Measurements from ENCODE around the gene WIPF3. TPM values are rescaled to one million over a fixed set of nuclear protein-coding genes. Genes with fewer than 3 reads are reported as not detected.

The WIPF3 gene
- total and polyA plus RNA-seq, 2 donors (not counting 1 experiment from before 2014, with no cell fraction given): not detected

GRCh38 chr7:29859104-29859503 is 52.8 kb downstream of the WIPF3 start:
- H3K27ac Mint-ChIP-seq: no peak overlapping the region
- intact Hi-C loops (cut with micrococcal nuclease): no loop called here
- WGBS (ENCODE audit: insufficient coverage): 100% methylated on average over 3 of the region's 5 CpGs
- ATAC-seq (ENCODE audit: low read depth) (no peak), DNase-seq (no peak)
- H3K4me1 ChIP-seq (ENCODE audit: control insufficient read depth in 2 of 2, insufficient read depth in 2 of 2, low read length in 2 of 2): no peaks in the 10 kb centered on the region
- POLR2A ChIA-PET: no interaction called here
- peaks cover 9% of the 10 kb centered on the region for H3K27me3 Mint-ChIP-seq
- H2AFZ ChIP-seq (ENCODE audit: insufficient read depth, low read depth, low read length, poor library complexity, severe bottlenecking): no peak overlapping the region
- H3K79me2 ChIP-seq (ENCODE audit: control insufficient read depth, insufficient read depth, low read length): no peaks in the 10 kb centered on the region
- H3K9me3 Mint-ChIP-seq (ENCODE audit: insufficient read depth): no peaks in the 10 kb centered on the region
- H3K4me3 Mint-ChIP-seq: no peak overlapping the region
- no peak overlapping the region for H3K9ac ChIP-seq (ENCODE audit: low read length)
- CTCF ChIA-PET: no interaction called here
- TF ChIP-seq, protein P1, sequence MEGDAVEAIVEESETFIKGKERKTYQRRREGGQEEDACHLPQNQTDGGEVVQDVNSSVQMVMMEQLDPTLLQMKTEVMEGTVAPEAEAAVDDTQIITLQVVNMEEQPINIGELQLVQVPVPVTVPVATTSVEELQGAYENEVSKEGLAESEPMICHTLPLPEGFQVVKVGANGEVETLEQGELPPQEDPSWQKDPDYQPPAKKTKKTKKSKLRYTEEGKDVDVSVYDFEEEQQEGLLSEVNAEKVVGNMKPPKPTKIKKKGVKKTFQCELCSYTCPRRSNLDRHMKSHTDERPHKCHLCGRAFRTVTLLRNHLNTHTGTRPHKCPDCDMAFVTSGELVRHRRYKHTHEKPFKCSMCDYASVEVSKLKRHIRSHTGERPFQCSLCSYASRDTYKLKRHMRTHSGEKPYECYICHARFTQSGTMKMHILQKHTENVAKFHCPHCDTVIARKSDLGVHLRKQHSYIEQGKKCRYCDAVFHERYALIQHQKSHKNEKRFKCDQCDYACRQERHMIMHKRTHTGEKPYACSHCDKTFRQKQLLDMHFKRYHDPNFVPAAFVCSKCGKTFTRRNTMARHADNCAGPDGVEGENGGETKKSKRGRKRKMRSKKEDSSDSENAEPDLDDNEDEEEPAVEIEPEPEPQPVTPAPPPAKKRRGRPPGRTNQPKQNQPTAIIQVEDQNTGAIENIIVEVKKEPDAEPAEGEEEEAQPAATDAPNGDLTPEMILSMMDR (IDR thresholded peaks at IDR 0.05): no peak
- TF ChIP-seq EZH2 (IDR thresholded peaks at IDR 0.05; ENCODE audit: borderline replicate concordance, insufficient read depth, low read depth, low read length, poor library complexity, severe bottlenecking): no peak
- H3K4me3 ChIP-seq (ENCODE audit: control extremely low read depth in 1 of 5, extremely low read depth in 1 of 5, insufficient read depth in 1 of 5, low read depth in 2 of 5, low read length in 4 of 5): no peak overlapping the region
- no peaks in the 10 kb centered on the region for H3K9me3 ChIP-seq (ENCODE audit: control extremely low read depth in 1 of 3, control insufficient read depth in 2 of 3, insufficient read depth in 1 of 3, low read length in 2 of 3)
- peaks cover 0 to 5% (median 1%) of the 10 kb centered on the region in 4 experiments for H3K27me3 ChIP-seq (replicated peaks in 1 of 4; ENCODE audit: control extremely low read depth in 1 of 4, control insufficient read depth in 3 of 4, insufficient read depth in 4 of 4, low read length in 3 of 4)
- no peak overlapping the region for H3K4me2 ChIP-seq (replicated peaks; ENCODE audit: low read depth, low read length, poor library complexity, severe bottlenecking)
- H4K20me1 ChIP-seq (ENCODE audit: control insufficient read depth, insufficient read depth, low read length, poor library complexity, severe bottlenecking): no peaks in the 10 kb centered on the region
- no peak overlapping the region for H3K27ac ChIP-seq (ENCODE audit: low read length in 2 of 2)
- no peaks in the 10 kb centered on the region for H3K36me3 ChIP-seq (replicated peaks in 1 of 2; ENCODE audit: control extremely low read depth in 1 of 2, control insufficient read depth in 1 of 2, extremely low read depth in 1 of 2, insufficient read depth in 2 of 2, low read length in 1 of 2)
- H3K4me1 Mint-ChIP-seq: no peaks in the 10 kb centered on the region

GRCh38 chr7:29859524-29860185 is 53.3 kb downstream of the WIPF3 start:
- no peak overlapping the region for H3K27ac ChIP-seq (ENCODE audit: low read length in 2 of 2)
- 33% methylated on average over 4 of the region's 4 CpGs for WGBS (ENCODE audit: insufficient coverage)
- ATAC-seq (ENCODE audit: low read depth) (no peak), DNase-seq (no peak)
- CTCF ChIA-PET: no interaction called here
- H3K4me1 ChIP-seq (ENCODE audit: control insufficient read depth in 2 of 2, insufficient read depth in 2 of 2, low read length in 2 of 2): no peaks in the 10 kb centered on the region
- H3K27me3 ChIP-seq (replicated peaks in 1 of 4; ENCODE audit: control extremely low read depth in 1 of 4, control insufficient read depth in 3 of 4, insufficient read depth in 4 of 4, low read length in 3 of 4): peaks cover 0 to 5% (median 1%) of the 10 kb centered on the region in 4 experiments
- no peak overlapping the region for H2AFZ ChIP-seq (ENCODE audit: insufficient read depth, low read depth, low read length, poor library complexity, severe bottlenecking)
- H3K4me3 ChIP-seq (ENCODE audit: control extremely low read depth in 1 of 5, extremely low read depth in 1 of 5, insufficient read depth in 1 of 5, low read depth in 2 of 5, low read length in 4 of 5): no peak overlapping the region
- Mint-ChIP-seq H3K4me3 (no peak overlapping the region), H3K9me3 (ENCODE audit: insufficient read depth) (no peaks in the 10 kb centered on the region), H3K4me1 (no peaks in the 10 kb centered on the region), H3K27ac (no peak overlapping the region), H3K27me3 (peaks cover 12% of the 10 kb centered on the region)
- no peak overlapping the region for H3K4me2 ChIP-seq (replicated peaks; ENCODE audit: low read depth, low read length, poor library complexity, severe bottlenecking)
- no peaks in the 10 kb centered on the region for H3K36me3 ChIP-seq (replicated peaks in 1 of 2; ENCODE audit: control extremely low read depth in 1 of 2, control insufficient read depth in 1 of 2, extremely low read depth in 1 of 2, insufficient read depth in 2 of 2, low read length in 1 of 2)
- no peaks in the 10 kb centered on the region for H3K79me2 ChIP-seq (ENCODE audit: control insufficient read depth, insufficient read depth, low read length)
- TF ChIP-seq, protein P1 (IDR thresholded peaks at IDR 0.05): no peak
- TF ChIP-seq EZH2 (IDR thresholded peaks at IDR 0.05; ENCODE audit: borderline replicate concordance, insufficient read depth, low read depth, low read length, poor library complexity, severe bottlenecking): no peak
- no peaks in the 10 kb centered on the region for H3K9me3 ChIP-seq (ENCODE audit: control extremely low read depth in 1 of 3, control insufficient read depth in 2 of 3, insufficient read depth in 1 of 3, low read length in 2 of 3)
- POLR2A ChIA-PET: no interaction called here
- intact Hi-C loops (cut with micrococcal nuclease): no loop called here
- no peak overlapping the region for H3K9ac ChIP-seq (ENCODE audit: low read length)
- H4K20me1 ChIP-seq (ENCODE audit: control insufficient read depth, insufficient read depth, low read length, poor library complexity, severe bottlenecking): no peaks in the 10 kb centered on the region
